Endometrial microvascular endothelial cells (primary cell): Measurements from ENCODE around the gene TCF3. TPM values are rescaled to one million over a fixed set of nuclear protein-coding genes. Genes with fewer than 3 reads are reported as not detected.
"Not testable (repeated sequence)": the region's sequence is repeated elsewhere in the genome, so short reads cannot be mapped to it uniquely, and the experiment has no call there.

Experiments used
- in situ Hi-C: cut with HindIII; loops from 2 replicates; pipeline ENCODE4 v1.10.0; 2017; ENCODE audit warnings: low sequenced_read_pairs, low pct_unique_long_range_greater_than_20kb; ENCODE audit errors: inconsistent ontology term
- total RNA-seq: library from RNA; depleted of rRNA; stranded (reverse); fragments of >200 nt; gene quantifications from one replicate; pipeline ENCODE4 v1.2.3, GENCODE V29; 2015; ENCODE audit errors: inconsistent ontology term

TCF3 gene
- total RNA-seq, 1 donor from 2014 or later: 124 TPM

- in situ Hi-C loops: no loop called here
Observed at GRCh38 chr19:1655131-1655981, 2.9 kb upstream of the TCF3 start.

- in situ Hi-C loops: no loop called here
Observed at GRCh38 chr19:1654178-1654792, 1.9 kb upstream of the TCF3 start.

- in situ Hi-C loops: no loop called here
Observed at GRCh38 chr19:1653300-1653628, 849 bp upstream of the TCF3 start.

- in situ Hi-C loops: no loop called here
Observed at GRCh38 chr19:1651568-1652291, 685 bp downstream of the TCF3 start.

- in situ Hi-C loops: no loop called here
Observed at GRCh38 chr19:1650650-1651567, 1.5 kb downstream of the TCF3 start.

GRCh38 chr19:1649706-1650649 is 2.4 kb downstream of the TCF3 start:
- in situ Hi-C loops: no loop called here

- in situ Hi-C loops: no loop called here
Observed at GRCh38 chr19:1648920-1649541, 3.4 kb downstream of the TCF3 start.

- in situ Hi-C loops: no loop called here
Observed at GRCh38 chr19:1648459-1648849, 4.0 kb downstream of the TCF3 start.

- in situ Hi-C loops: no loop called here
Observed at GRCh38 chr19:1647501-1648458, 4.6 kb downstream of the TCF3 start.

- in situ Hi-C loops: no loop called here
Observed at GRCh38 chr19:1646659-1647453, 5.6 kb downstream of the TCF3 start.

GRCh38 chr19:1646149-1646548 is 6.3 kb downstream of the TCF3 start:
- in situ Hi-C loops: no loop called here

- in situ Hi-C loops: no loop called here
Observed at GRCh38 chr19:1645299-1645698, 7.1 kb downstream of the TCF3 start.

- in situ Hi-C loops: no loop called here
Observed at GRCh38 chr19:1644070-1644469, 8.3 kb downstream of the TCF3 start.

GRCh38 chr19:1640893-1641448 is 11.4 kb downstream of the TCF3 start:
- in situ Hi-C loops: not testable (repeated sequence)
